ENCODE results near the gene AK2.

- TF ChIP-seq, protein P1, sequence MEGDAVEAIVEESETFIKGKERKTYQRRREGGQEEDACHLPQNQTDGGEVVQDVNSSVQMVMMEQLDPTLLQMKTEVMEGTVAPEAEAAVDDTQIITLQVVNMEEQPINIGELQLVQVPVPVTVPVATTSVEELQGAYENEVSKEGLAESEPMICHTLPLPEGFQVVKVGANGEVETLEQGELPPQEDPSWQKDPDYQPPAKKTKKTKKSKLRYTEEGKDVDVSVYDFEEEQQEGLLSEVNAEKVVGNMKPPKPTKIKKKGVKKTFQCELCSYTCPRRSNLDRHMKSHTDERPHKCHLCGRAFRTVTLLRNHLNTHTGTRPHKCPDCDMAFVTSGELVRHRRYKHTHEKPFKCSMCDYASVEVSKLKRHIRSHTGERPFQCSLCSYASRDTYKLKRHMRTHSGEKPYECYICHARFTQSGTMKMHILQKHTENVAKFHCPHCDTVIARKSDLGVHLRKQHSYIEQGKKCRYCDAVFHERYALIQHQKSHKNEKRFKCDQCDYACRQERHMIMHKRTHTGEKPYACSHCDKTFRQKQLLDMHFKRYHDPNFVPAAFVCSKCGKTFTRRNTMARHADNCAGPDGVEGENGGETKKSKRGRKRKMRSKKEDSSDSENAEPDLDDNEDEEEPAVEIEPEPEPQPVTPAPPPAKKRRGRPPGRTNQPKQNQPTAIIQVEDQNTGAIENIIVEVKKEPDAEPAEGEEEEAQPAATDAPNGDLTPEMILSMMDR (IDR thresholded peaks at IDR 0.05; ENCODE audit: insufficient read depth, low read depth, low read length) = no peak
- TF ChIP-seq EZH2 (IDR thresholded peaks at IDR 0.05; ENCODE audit: insufficient read depth, low read length) = no peak
Observed at GRCh38 chr1:32980080-32980479, 56.6 kb downstream of the AK2 start.

Data from astrocyte (in vitro differentiated cells and primary cell).